NB4 (cell line): ENCODE data around the gene GABBR1.

Experiments
- POLR2A ChIP-seq: IDR thresholded peaks from 2 replicates; pipeline ENCODE4 v1.6.1; 2011; ENCODE audit warnings: mild to moderate bottlenecking; ENCODE audit not compliant: insufficient read length; ENCODE audit errors: extremely low read depth
- TF ChIP-seq, protein P1 (sequence below): IDR thresholded peaks from one replicate; pipeline ENCODE4 v1.5.1; 2012; ENCODE audit warnings: low read depth, low read length

DNA sequence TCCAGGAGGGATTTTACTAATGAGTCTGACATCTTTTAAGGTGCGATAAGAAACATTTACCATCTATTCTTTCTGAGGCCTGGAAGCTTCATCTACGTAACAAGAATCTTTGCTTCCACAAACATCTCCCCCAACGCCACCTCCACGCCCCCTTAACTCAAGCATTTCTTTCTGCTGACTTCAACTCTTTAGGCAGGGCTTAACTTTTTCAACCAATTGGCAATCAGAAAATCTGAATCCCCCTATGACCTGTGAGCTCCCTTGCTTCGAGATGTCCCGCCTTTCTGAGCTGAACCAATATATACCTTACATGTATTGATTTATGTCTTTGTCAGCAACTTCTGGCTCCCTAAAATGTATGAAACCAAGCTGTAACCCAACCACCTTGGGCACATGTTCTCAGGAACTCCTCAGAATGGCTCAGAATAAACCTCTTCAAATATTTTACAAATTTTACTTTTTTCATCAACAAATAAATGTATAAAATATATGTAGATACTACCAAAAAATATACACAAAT, 36.5 kb downstream of the GABBR1 start:
- TF ChIP-seq, protein P1, sequence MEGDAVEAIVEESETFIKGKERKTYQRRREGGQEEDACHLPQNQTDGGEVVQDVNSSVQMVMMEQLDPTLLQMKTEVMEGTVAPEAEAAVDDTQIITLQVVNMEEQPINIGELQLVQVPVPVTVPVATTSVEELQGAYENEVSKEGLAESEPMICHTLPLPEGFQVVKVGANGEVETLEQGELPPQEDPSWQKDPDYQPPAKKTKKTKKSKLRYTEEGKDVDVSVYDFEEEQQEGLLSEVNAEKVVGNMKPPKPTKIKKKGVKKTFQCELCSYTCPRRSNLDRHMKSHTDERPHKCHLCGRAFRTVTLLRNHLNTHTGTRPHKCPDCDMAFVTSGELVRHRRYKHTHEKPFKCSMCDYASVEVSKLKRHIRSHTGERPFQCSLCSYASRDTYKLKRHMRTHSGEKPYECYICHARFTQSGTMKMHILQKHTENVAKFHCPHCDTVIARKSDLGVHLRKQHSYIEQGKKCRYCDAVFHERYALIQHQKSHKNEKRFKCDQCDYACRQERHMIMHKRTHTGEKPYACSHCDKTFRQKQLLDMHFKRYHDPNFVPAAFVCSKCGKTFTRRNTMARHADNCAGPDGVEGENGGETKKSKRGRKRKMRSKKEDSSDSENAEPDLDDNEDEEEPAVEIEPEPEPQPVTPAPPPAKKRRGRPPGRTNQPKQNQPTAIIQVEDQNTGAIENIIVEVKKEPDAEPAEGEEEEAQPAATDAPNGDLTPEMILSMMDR = no peak
- TF ChIP-seq POLR2A = no peak
